HCT116 (cell line): ENCODE results near the gene KMO. TPM values are rescaled to one million over a fixed set of nuclear protein-coding genes. Genes with fewer than 3 reads are reported as not detected.

Source experiments
- ATAC-seq: fragments of 200-7000 bp; cut with Tn5 transposase; 2 replicates; pipeline ENCODE4 v1.9.1; 2020; ENCODE audit warnings: mild to moderate bottlenecking, moderate library complexity
- BruUV-seq: library from RNA; stranded (reverse); fragments of 400-500 nt; replicated peaks from 2 replicates; lab custom pipeline; 2021; lab: Mats Ljungman, UMichigan
- CTCF ChIA-PET: fragments of 300-600 bp; sonication (Branson Sonifier 250); formaldehyde crosslinking; loops from one replicate; lab custom pipeline; 2021; ENCODE audit warnings: antibody characterized with exemption; lab: Charles Lee
- POLR2A ChIA-PET: fragments of 300-600, 350-600 bp; sonication (Branson Sonifier 250); formaldehyde crosslinking; loops from one replicate; lab custom pipeline; 2021; ENCODE audit warnings: antibody characterized with exemption; lab: Charles Lee
- RAD21 ChIA-PET, 2 experiments: fragments of 300-600 bp; sonication (Branson Sonifier 250); formaldehyde crosslinking; loops; one replicate each; lab custom pipeline; 2023; ENCODE audit warnings: low total read pairs in 2 of 2; ENCODE audit not compliant: uncharacterized antibody in 2 of 2, unreplicated experiment in 2 of 2, low non-redundant PET in 1 of 2; lab: Charles Lee
- DNase-seq: peaks from one replicate; pipeline ENCODE4 v3.0.0-alpha.2; 2010; ENCODE audit warnings: low read depth, low spot score
- H2AFZ ChIP-seq: fragments of 200-600 bp; shearing (Covaris generic), sonication (generic); 2 replicates; pipeline ENCODE4 v1.6.1; 2017; ENCODE audit warnings: low read depth, mixed run types, mixed read lengths, antibody characterized with exemption, low read length; ENCODE audit not compliant: poor library complexity, severe bottlenecking
- H3K27ac ChIP-seq: 2 replicates; pipeline ENCODE4 v1.5.1; 2012; ENCODE audit warnings: low read depth, low read length
- H3K27me3 ChIP-seq: fragments of 200-600 bp; sonication (generic); 2 replicates; pipeline ENCODE4 v1.6.1; 2016; ENCODE audit warnings: mixed run types, low read length, mixed read lengths; ENCODE audit not compliant: insufficient read depth
- H3K36me3 ChIP-seq, 2 experiments: fragments of 200-500 bp in 1 of 2; fragments of 200-600 bp in 1 of 2; sonication (Bioruptor generic) in 1 of 2; sonication (generic) in 1 of 2; 2 replicates each; pipeline versions ENCODE4 v1.5.1 to v1.6.1; 2014 to 2016; ENCODE audit warnings: low read length in 2 of 2, inconsistent platforms in 1 of 2, mixed read lengths in 1 of 2, mixed run types in 1 of 2; ENCODE audit not compliant: insufficient read depth in 2 of 2, control insufficient read depth in 1 of 2
- H3K4me1 ChIP-seq, 2 experiments: fragments of 200-600 bp in 1 of 2; sonication (generic) in 1 of 2; 2 replicates each; pipeline versions ENCODE4 v1.5.1 to v1.6.1; 2012 to 2017; ENCODE audit warnings: low read length in 2 of 2, inconsistent platforms in 1 of 2, mild to moderate bottlenecking in 1 of 2, mixed read lengths in 1 of 2, mixed run types in 1 of 2, moderate library complexity in 1 of 2; ENCODE audit not compliant: insufficient read depth in 2 of 2, control insufficient read depth in 1 of 2
- H3K4me2 ChIP-seq: fragments of 200-600 bp; sonication (generic); 2 replicates; pipeline ENCODE4 v1.6.1; 2017; ENCODE audit warnings: mixed run types, low read length, mixed read lengths
- H3K4me3 ChIP-seq, 2 experiments: fragments of 200-600 bp in 1 of 2; sonication (generic) in 1 of 2; replicated peaks in 1 of 2; 2 replicates each; pipeline ENCODE4 v1.5.1; 2011 to 2016; ENCODE audit warnings: low read length in 2 of 2, control low read depth in 1 of 2, low read depth in 1 of 2, mild to moderate bottlenecking in 1 of 2, mixed read lengths in 1 of 2, mixed run types in 1 of 2
- H3K79me2 ChIP-seq: fragments of 200-600 bp; sonication (generic); 2 replicates; pipeline ENCODE4 v1.6.1; 2017; ENCODE audit warnings: mild to moderate bottlenecking, mixed run types, low read length, moderate library complexity, mixed read lengths; ENCODE audit not compliant: insufficient read depth
- H3K9ac ChIP-seq: fragments of 200-600 bp; sonication (generic); 2 replicates; pipeline ENCODE4 v1.6.1; 2016; ENCODE audit warnings: low read length, mixed read lengths
- H3K9me2 ChIP-seq: fragments of 200-600 bp; sonication (generic), shearing (Covaris generic); 2 replicates; pipeline ENCODE4 v1.6.1; 2017; ENCODE audit warnings: mixed run types, mild to moderate bottlenecking, moderate library complexity; ENCODE audit not compliant: insufficient read depth
- H3K9me3 ChIP-seq, 2 experiments: fragments of 200-500 bp in 1 of 2; fragments of 200-600 bp in 1 of 2; sonication (Bioruptor generic) in 1 of 2; sonication (generic) in 1 of 2; 2 replicates each; pipeline ENCODE4 v1.6.1; 2014 to 2017; ENCODE audit warnings: low read length in 2 of 2, mixed read lengths in 2 of 2, inconsistent platforms in 1 of 2, low read depth in 1 of 2, mild to moderate bottlenecking in 1 of 2, mixed run types in 1 of 2, moderate library complexity in 1 of 2; ENCODE audit not compliant: control insufficient read depth in 1 of 2, insufficient read depth in 1 of 2
- H4K20me1 ChIP-seq: fragments of 200-600 bp; sonication (generic), shearing (Covaris generic); 2 replicates; pipeline ENCODE4 v1.6.1; 2017; ENCODE audit warnings: mixed run types, mild to moderate bottlenecking, moderate library complexity; ENCODE audit not compliant: insufficient read depth
- CBX3 ChIP-seq: IDR thresholded peaks from 2 replicates; pipeline ENCODE4 v1.6.1; 2012; ENCODE audit warnings: low read depth
- CEBPB ChIP-seq: IDR thresholded peaks from 2 replicates; pipeline ENCODE4 v1.6.1; 2012; ENCODE audit warnings: low read depth
- EGR1 ChIP-seq: IDR thresholded peaks from 2 replicates; pipeline ENCODE4 v1.6.1; 2012; ENCODE audit warnings: low read depth
- ELF1 ChIP-seq: IDR thresholded peaks from 2 replicates; pipeline ENCODE4 v1.6.1; 2012; ENCODE audit warnings: low read depth, borderline replicate concordance
- EZH2 ChIP-seq: fragments of 200-600 bp; sonication (generic); IDR thresholded peaks from 2 replicates; pipeline ENCODE4 v1.6.1; 2017; ENCODE audit warnings: antibody characterized with exemption, mixed run types
- EZH2phosphoT487 ChIP-seq: fragments of 200-600 bp; IDR thresholded peaks from 2 replicates; pipeline ENCODE4 v1.6.1; 2018; ENCODE audit warnings: antibody characterized with exemption, borderline replicate concordance
- POLR2A ChIP-seq: IDR thresholded peaks from 2 replicates; pipeline ENCODE4 v1.7.0; 2011; ENCODE audit warnings: borderline replicate concordance; ENCODE audit not compliant: insufficient read depth, insufficient read length; ENCODE audit errors: extremely low read depth
- POLR2AphosphoS5 ChIP-seq: IDR thresholded peaks from 2 replicates; pipeline ENCODE4 v1.6.1; 2011; ENCODE audit warnings: mild to moderate bottlenecking, low read depth, low read length, moderate library complexity
- SIN3A ChIP-seq: IDR thresholded peaks from 2 replicates; pipeline ENCODE4 v1.6.1; 2012; ENCODE audit warnings: low read depth
- SP1 ChIP-seq: IDR thresholded peaks from 2 replicates; pipeline ENCODE4 v1.6.1; 2012; ENCODE audit warnings: low read depth
- SRF ChIP-seq: IDR thresholded peaks from 2 replicates; pipeline ENCODE4 v1.6.1; 2012; ENCODE audit warnings: low read depth
- TCF7L2 ChIP-seq: IDR thresholded peaks from 2 replicates; pipeline ENCODE4 v1.7.0; 2011; ENCODE audit warnings: borderline replicate concordance, inconsistent platforms; ENCODE audit not compliant: insufficient read depth, insufficient read length; ENCODE audit errors: extremely low read depth
- ZFX ChIP-seq: fragments of 450-650 bp; IDR thresholded peaks from 2 replicates; pipeline ENCODE4 v1.6.1; 2017
- ZNF274 ChIP-seq: fragments of 200-500 bp; sonication (Bioruptor generic); IDR thresholded peaks from 2 replicates; pipeline ENCODE4 v1.6.1; 2014; ENCODE audit warnings: mild to moderate bottlenecking, low read depth, low read length, inconsistent platforms
- intact Hi-C: fragments of 100-400 bp; cut with micrococcal nuclease; formaldehyde crosslinking; loops from 2 replicates; pipeline ENCODE4 v1.10.0; 2022
- total RNA-seq: library from RNA; stranded (reverse); gene quantifications from one replicate; pipeline ENCODE4 v1.2.1, GENCODE V29; 2021; ENCODE audit not compliant: unreplicated experiment
- TF ChIP-seq, protein P1 (sequence below), 3 experiments: fragments of 200-600 bp in 1 of 3; sonication (generic) in 1 of 3; IDR thresholded peaks in 2 of 3; conservative IDR thresholded peaks in 1 of 3; 2 replicates each; pipeline ENCODE4 v1.5.1; 2012 to 2017; ENCODE audit warnings: low read depth in 2 of 3, low read length in 2 of 3, antibody characterized with exemption in 1 of 3, borderline replicate concordance in 1 of 3, control low read depth in 1 of 3, mild to moderate bottlenecking in 1 of 3, mixed read lengths in 1 of 3, mixed run types in 1 of 3, moderate library complexity in 1 of 3; ENCODE audit not compliant: insufficient read depth in 1 of 3
- TF ChIP-seq, protein P2 (sequence below): IDR thresholded peaks from 2 replicates; pipeline ENCODE4 v1.6.1; 2012; ENCODE audit warnings: low read depth

The KMO gene
- total RNA-seq, 1 experiment from 2014 or later, result not detected

DNA sequence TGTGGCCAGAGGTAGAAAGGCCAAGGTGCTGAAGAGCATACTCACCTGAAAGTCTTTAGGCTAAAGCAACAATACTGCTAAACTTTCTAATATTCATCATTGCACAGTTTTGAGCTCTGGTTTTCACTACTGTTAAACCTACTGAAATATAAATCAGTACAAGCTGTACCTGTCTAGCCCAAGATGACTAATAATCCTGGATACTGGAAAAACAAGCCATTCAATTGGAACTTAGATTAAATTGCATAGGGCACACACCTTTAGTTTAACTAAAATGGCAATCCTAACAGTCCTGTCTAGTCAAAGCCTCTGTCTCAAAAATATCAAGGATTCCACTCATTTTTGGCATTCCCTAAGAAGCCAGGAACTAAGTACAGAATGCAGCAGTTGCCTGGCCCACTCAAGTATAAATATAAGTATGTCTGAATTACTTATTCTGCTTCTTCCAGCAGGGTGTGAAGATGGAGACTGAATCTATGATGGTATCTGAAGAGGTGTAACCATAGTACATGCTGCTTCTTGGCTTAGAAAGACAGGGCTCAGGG is 104.9 kb downstream of the KMO start:
- Histone ChIP-seq H3K79me2 (peaks cover 21% of the 10 kb centered on the region; the same call in 1 of the 2 replicates), H3K4me3 (no peak overlapping the region)

DNA sequence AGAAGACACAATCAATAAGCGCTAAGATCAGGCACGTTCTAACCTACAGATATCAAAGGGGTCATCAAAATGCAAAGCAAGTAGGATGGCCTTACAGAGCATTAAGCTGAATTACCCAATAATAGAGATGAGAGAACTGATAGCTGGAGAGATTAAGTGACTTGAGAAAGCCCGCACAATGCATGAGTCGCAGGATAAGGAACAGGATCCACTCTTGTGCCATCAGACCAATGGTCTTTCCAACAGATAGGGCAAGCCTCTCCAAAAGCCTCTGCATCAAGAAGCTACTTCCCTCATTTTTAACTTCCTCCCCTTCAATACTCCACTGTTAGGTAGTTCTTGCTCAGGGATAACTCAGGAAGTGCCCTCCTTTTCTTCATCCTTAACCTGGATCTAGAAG is 105.4 kb downstream of the KMO start:
- POLR2A ChIA-PET, result no interaction called here
- Histone ChIP-seq H3K27ac (no peak overlapping the region), H3K27me3 (no peaks in the 10 kb centered on the region), H3K9me2 (no peaks in the 10 kb centered on the region), H3K9ac (no peak overlapping the region), H3K4me1 (peaks cover 5 to 29% of the 10 kb centered on the region in 2 experiments; a peak in 3 of 4 replicates), H3K9me3 (no peaks in the 10 kb centered on the region), H3K36me3 (peaks cover 7 to 11% of the 10 kb centered on the region in 2 experiments; a peak in 3 of 4 replicates), H2AFZ (no peak overlapping the region), H4K20me1 (no peaks in the 10 kb centered on the region), H3K4me3 (no peak overlapping the region), H3K4me2 (no peak overlapping the region), H3K79me2 (peaks cover 21% of the 10 kb centered on the region; the same call in 1 of the 2 replicates)
- intact Hi-C loops, result no loop called here
- no peak for DNase-seq
- BruUV-seq, result no TSS peak
- ATAC-seq, result no peak
- RAD21 ChIA-PET, result no interaction called here
- CTCF ChIA-PET, result no interaction called here
- no peak for TF ChIP-seq SRF
- no peak for TF ChIP-seq SIN3A
- TF ChIP-seq ZFX, result no peak
- TF ChIP-seq ZNF274, result no peak
- TF ChIP-seq, protein P1, sequence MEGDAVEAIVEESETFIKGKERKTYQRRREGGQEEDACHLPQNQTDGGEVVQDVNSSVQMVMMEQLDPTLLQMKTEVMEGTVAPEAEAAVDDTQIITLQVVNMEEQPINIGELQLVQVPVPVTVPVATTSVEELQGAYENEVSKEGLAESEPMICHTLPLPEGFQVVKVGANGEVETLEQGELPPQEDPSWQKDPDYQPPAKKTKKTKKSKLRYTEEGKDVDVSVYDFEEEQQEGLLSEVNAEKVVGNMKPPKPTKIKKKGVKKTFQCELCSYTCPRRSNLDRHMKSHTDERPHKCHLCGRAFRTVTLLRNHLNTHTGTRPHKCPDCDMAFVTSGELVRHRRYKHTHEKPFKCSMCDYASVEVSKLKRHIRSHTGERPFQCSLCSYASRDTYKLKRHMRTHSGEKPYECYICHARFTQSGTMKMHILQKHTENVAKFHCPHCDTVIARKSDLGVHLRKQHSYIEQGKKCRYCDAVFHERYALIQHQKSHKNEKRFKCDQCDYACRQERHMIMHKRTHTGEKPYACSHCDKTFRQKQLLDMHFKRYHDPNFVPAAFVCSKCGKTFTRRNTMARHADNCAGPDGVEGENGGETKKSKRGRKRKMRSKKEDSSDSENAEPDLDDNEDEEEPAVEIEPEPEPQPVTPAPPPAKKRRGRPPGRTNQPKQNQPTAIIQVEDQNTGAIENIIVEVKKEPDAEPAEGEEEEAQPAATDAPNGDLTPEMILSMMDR (IDR thresholded peaks at IDR 0.05 in 2 of 3, conservative IDR thresholded peaks at IDR 0.05 in 1 of 3; ENCODE audit: borderline replicate concordance in 1 of 3, insufficient read depth in 1 of 3, low read depth in 2 of 3, low read length in 2 of 3), result no peak
- no peak for TF ChIP-seq EGR1
- TF ChIP-seq, protein P2, sequence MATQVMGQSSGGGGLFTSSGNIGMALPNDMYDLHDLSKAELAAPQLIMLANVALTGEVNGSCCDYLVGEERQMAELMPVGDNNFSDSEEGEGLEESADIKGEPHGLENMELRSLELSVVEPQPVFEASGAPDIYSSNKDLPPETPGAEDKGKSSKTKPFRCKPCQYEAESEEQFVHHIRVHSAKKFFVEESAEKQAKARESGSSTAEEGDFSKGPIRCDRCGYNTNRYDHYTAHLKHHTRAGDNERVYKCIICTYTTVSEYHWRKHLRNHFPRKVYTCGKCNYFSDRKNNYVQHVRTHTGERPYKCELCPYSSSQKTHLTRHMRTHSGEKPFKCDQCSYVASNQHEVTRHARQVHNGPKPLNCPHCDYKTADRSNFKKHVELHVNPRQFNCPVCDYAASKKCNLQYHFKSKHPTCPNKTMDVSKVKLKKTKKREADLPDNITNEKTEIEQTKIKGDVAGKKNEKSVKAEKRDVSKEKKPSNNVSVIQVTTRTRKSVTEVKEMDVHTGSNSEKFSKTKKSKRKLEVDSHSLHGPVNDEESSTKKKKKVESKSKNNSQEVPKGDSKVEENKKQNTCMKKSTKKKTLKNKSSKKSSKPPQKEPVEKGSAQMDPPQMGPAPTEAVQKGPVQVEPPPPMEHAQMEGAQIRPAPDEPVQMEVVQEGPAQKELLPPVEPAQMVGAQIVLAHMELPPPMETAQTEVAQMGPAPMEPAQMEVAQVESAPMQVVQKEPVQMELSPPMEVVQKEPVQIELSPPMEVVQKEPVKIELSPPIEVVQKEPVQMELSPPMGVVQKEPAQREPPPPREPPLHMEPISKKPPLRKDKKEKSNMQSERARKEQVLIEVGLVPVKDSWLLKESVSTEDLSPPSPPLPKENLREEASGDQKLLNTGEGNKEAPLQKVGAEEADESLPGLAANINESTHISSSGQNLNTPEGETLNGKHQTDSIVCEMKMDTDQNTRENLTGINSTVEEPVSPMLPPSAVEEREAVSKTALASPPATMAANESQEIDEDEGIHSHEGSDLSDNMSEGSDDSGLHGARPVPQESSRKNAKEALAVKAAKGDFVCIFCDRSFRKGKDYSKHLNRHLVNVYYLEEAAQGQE, result no peak
- no peak for TF ChIP-seq SP1
- no peak for TF ChIP-seq POLR2A
- no peak for TF ChIP-seq EZH2
- TF ChIP-seq CBX3, result no peak
- TF ChIP-seq EZH2phosphoT487, result no peak
- TF ChIP-seq POLR2AphosphoS5, result no peak
- TF ChIP-seq ELF1, result no peak
- no peak for TF ChIP-seq CEBPB
- no peak for TF ChIP-seq TCF7L2

More for the DNA sequence above, 104.9 kb downstream of the KMO start:
- Histone ChIP-seq H3K27ac (no peak overlapping the region), H3K36me3 (peaks cover 7 to 11% of the 10 kb centered on the region in 2 experiments; a peak in 3 of 4 replicates), H3K4me1 (peaks cover 5 to 25% of the 10 kb centered on the region in 2 experiments; a peak in 3 of 4 replicates), H3K9ac (no peak overlapping the region), H4K20me1 (no peaks in the 10 kb centered on the region), H3K27me3 (no peaks in the 10 kb centered on the region), H3K9me3 (no peaks in the 10 kb centered on the region), H3K9me2 (no peaks in the 10 kb centered on the region), H2AFZ (no peak overlapping the region), H3K4me2 (no peak overlapping the region)
- no peak for DNase-seq
- POLR2A ChIA-PET, result no interaction called here
- RAD21 ChIA-PET, result no interaction called here
- TF ChIP-seq SP1, result no peak
- no peak for TF ChIP-seq EGR1
- TF ChIP-seq TCF7L2, result no peak
- CTCF ChIA-PET, result no interaction called here
- no peak for ATAC-seq
- BruUV-seq, result no TSS peak
- intact Hi-C loops, result no loop called here
